Measurements from ENCODE around the gene DCUN1D4.

GRCh38 chr4:51958199-51958968 is 115.4 kb downstream of the DCUN1D4 start:
- TF ChIP-seq MAX (IDR thresholded peaks at IDR 0.05) = no peak
- TF ChIP-seq, protein P1, sequence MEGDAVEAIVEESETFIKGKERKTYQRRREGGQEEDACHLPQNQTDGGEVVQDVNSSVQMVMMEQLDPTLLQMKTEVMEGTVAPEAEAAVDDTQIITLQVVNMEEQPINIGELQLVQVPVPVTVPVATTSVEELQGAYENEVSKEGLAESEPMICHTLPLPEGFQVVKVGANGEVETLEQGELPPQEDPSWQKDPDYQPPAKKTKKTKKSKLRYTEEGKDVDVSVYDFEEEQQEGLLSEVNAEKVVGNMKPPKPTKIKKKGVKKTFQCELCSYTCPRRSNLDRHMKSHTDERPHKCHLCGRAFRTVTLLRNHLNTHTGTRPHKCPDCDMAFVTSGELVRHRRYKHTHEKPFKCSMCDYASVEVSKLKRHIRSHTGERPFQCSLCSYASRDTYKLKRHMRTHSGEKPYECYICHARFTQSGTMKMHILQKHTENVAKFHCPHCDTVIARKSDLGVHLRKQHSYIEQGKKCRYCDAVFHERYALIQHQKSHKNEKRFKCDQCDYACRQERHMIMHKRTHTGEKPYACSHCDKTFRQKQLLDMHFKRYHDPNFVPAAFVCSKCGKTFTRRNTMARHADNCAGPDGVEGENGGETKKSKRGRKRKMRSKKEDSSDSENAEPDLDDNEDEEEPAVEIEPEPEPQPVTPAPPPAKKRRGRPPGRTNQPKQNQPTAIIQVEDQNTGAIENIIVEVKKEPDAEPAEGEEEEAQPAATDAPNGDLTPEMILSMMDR (IDR thresholded peaks at IDR 0.05 in 2 of 3, conservative IDR thresholded peaks at IDR 0.05 in 1 of 3; ENCODE audit: borderline replicate concordance in 1 of 3, insufficient read depth in 1 of 3, low read depth in 2 of 3, low read length in 2 of 3) = no peak
- no peak for TF ChIP-seq POLR2A (IDR thresholded peaks at IDR 0.05; ENCODE audit: borderline replicate concordance, extremely low read depth, insufficient read depth, insufficient read length)
- TF ChIP-seq SRF (IDR thresholded peaks at IDR 0.05; ENCODE audit: low read depth) = no peak
- no peak for TF ChIP-seq REST (IDR thresholded peaks at IDR 0.05; ENCODE audit: low read depth)
- no peak for TF ChIP-seq RAD21 (IDR thresholded peaks at IDR 0.05; ENCODE audit: low read depth)
- no peak for TF ChIP-seq YY1 (IDR thresholded peaks at IDR 0.05; ENCODE audit: extremely low read depth, insufficient replicate concordance, low read depth, low read length)
- no peak for TF ChIP-seq ZBTB33 (IDR thresholded peaks at IDR 0.05; ENCODE audit: extremely low read depth, insufficient replicate concordance, low read length)
